GM23338 (cell line): ENCODE data around the gene CEBPZ. TPM values are rescaled to one million over a fixed set of nuclear protein-coding genes. Genes with fewer than 3 reads are reported as not detected.

Source experiments
- ATAC-seq: fragments of 200-7000 bp; cut with Tn5 transposase; 3 replicates; pipeline ENCODE4 v1.9.1; 2020
- DNase-seq: peaks from one replicate; pipeline ENCODE4 v3.0.0-alpha.2; 2015; ENCODE audit warnings: low spot score
- H2AFZ ChIP-seq: fragments of 200-600 bp; sonication (generic); 2 replicates; pipeline ENCODE4 v1.8.0; 2016; ENCODE audit warnings: antibody characterized with exemption, mild to moderate bottlenecking, moderate library complexity
- H3F3A ChIP-seq: fragments of 200-600 bp; sonication (generic); replicated peaks from 2 replicates; pipeline ENCODE4 v1.8.0; 2017; ENCODE audit warnings: antibody characterized with exemption, mixed run types, low read depth
- H3K27ac ChIP-seq: fragments of 200-600 bp; sonication (generic); 2 replicates; pipeline ENCODE4 v1.6.1; 2016; ENCODE audit warnings: low read depth
- H3K27me3 ChIP-seq: fragments of 200-600 bp; sonication (generic); 2 replicates; pipeline ENCODE4 v1.8.0; 2016; ENCODE audit warnings: mild to moderate bottlenecking, mixed run types, moderate library complexity; ENCODE audit not compliant: insufficient read depth
- H3K36me3 ChIP-seq: fragments of 200-600 bp; sonication (generic); 2 replicates; pipeline ENCODE4 v1.8.0; 2016; ENCODE audit warnings: mild to moderate bottlenecking; ENCODE audit not compliant: insufficient read depth
- H3K4me1 ChIP-seq: fragments of 200-600 bp; sonication (generic); 2 replicates; pipeline ENCODE4 v1.8.0; 2016; ENCODE audit warnings: mild to moderate bottlenecking, moderate library complexity; ENCODE audit not compliant: insufficient read depth
- H3K4me2 ChIP-seq: fragments of 200-600 bp; sonication (generic); 2 replicates; pipeline ENCODE4 v1.7.1; 2017; ENCODE audit warnings: mixed run types
- H3K4me3 ChIP-seq: fragments of 200-600 bp; sonication (generic); 2 replicates; pipeline ENCODE4 v1.6.1; 2016; ENCODE audit warnings: mixed run types
- H3K79me2 ChIP-seq: fragments of 200-600 bp; sonication (generic); replicated peaks from 2 replicates; pipeline ENCODE4 v1.8.0; 2017; ENCODE audit warnings: mild to moderate bottlenecking; ENCODE audit not compliant: insufficient read depth
- H3K9me2 ChIP-seq: fragments of 200-600 bp; sonication (generic); 2 replicates; pipeline ENCODE4 v1.8.0; 2017; ENCODE audit not compliant: insufficient read depth
- H4K20me1 ChIP-seq: fragments of 200-600 bp; sonication (generic); replicated peaks from 2 replicates; pipeline ENCODE4 v1.8.0; 2017; ENCODE audit warnings: mild to moderate bottlenecking; ENCODE audit not compliant: insufficient read depth
- H3K27ac Mint-ChIP-seq: 2 replicates; pipeline ENCODE4 v1.8.0; 2020; ENCODE audit warnings: inconsistent platforms, mild to moderate bottlenecking, moderate library complexity, mixed read lengths
- H3K27me3 Mint-ChIP-seq: 3 replicates; pipeline ENCODE4 v1.8.0; 2022; ENCODE audit warnings: low read depth, mild to moderate bottlenecking, moderate library complexity, mixed read lengths, inconsistent platforms; ENCODE audit not compliant: insufficient read depth, poor library complexity
- H3K36me3 Mint-ChIP-seq: 3 replicates; pipeline ENCODE4 v1.8.0; 2021; ENCODE audit warnings: low read depth, mild to moderate bottlenecking, inconsistent platforms, moderate library complexity, mixed read lengths
- H3K4me1 Mint-ChIP-seq: 3 replicates; pipeline ENCODE4 v1.8.0; 2020; ENCODE audit warnings: mild to moderate bottlenecking, inconsistent platforms, mixed read lengths
- H3K4me3 Mint-ChIP-seq: 3 replicates; pipeline ENCODE4 v1.8.0; 2021; ENCODE audit warnings: moderate library complexity, mild to moderate bottlenecking, inconsistent platforms, mixed read lengths
- H3K9me3 Mint-ChIP-seq: 3 replicates; pipeline ENCODE4 v1.8.0; 2020; ENCODE audit warnings: moderate library complexity, mild to moderate bottlenecking, inconsistent platforms, mixed read lengths
- CREB1 ChIP-seq: fragments of 250-450 bp; sonication (Bioruptor Pico); IDR thresholded peaks from 2 replicates; pipeline ENCODE4 v1.5.0; 2020; ENCODE audit warnings: low read depth, mild to moderate bottlenecking, moderate library complexity
- CTCF ChIP-seq, 2 experiments: fragments of 200-600 bp in 1 of 2; sonication (generic) in 1 of 2; conservative IDR thresholded peaks; 2 replicates each; pipeline versions ENCODE4 v1.5.1 to v1.6.1; 2016 to 2017; ENCODE audit warnings: antibody characterized with exemption in 2 of 2, low read depth in 2 of 2, mild to moderate bottlenecking in 2 of 2, moderate library complexity in 1 of 2
- ETS1 ChIP-seq: IDR thresholded peaks from 2 replicates; pipeline ENCODE4 v1.6.1; 2016; ENCODE audit warnings: antibody characterized with exemption
- EZH2phosphoT487 ChIP-seq: fragments of 200-600 bp; sonication (generic); IDR thresholded peaks from one replicate; pipeline ENCODE4 v1.8.1; 2018; ENCODE audit warnings: antibody characterized with exemption; ENCODE audit not compliant: unreplicated experiment
- JUNB ChIP-seq: IDR thresholded peaks from one replicate; pipeline ENCODE4 v1.6.1; 2016; ENCODE audit warnings: antibody characterized with exemption; ENCODE audit not compliant: unreplicated experiment
- POLR2AphosphoS5 ChIP-seq: IDR thresholded peaks from 2 replicates; pipeline ENCODE4 v1.6.1; 2016; ENCODE audit warnings: antibody characterized with exemption, low read depth
- STAT1 ChIP-seq: IDR thresholded peaks from one replicate; pipeline ENCODE4 v1.6.1; 2016; ENCODE audit warnings: antibody characterized with exemption; ENCODE audit not compliant: unreplicated experiment
- ZNF114 ChIP-seq: fragments of 250-450 bp; sonication (Bioruptor Pico); IDR thresholded peaks from 2 replicates; pipeline ENCODE4 v1.5.0; 2020; ENCODE audit warnings: mild to moderate bottlenecking, moderate library complexity
- ZNF331 ChIP-seq: fragments of 250-450 bp; sonication (Bioruptor Pico); IDR thresholded peaks from 2 replicates; pipeline ENCODE4 v1.5.0; 2020; ENCODE audit warnings: low read depth, mild to moderate bottlenecking, moderate library complexity
- ZNF462 ChIP-seq: fragments of 250-450 bp; sonication (Bioruptor Pico); IDR thresholded peaks from 2 replicates; pipeline ENCODE4 v1.5.0; 2020; ENCODE audit warnings: mild to moderate bottlenecking, moderate library complexity
- polyA plus RNA-seq: library from polyadenylated mRNA; unstranded; fragments of >200 nt; fragmentation: Nextera tagmentation; extraction: Ambion mirVana; gene quantifications from 2 replicates; pipeline ENCODE4 v1.2.1, GENCODE V29; 2016
- total RNA-seq: library from RNA; depleted of rRNA; stranded (reverse); fragments of >200 nt; shearing (Covaris generic); gene quantifications from 2 replicates; pipeline ENCODE4 v1.2.3, GENCODE V29; 2014

CEBPZ gene
- total and polyA plus RNA-seq, 2 experiments from 2014 or later = 133 to 185 TPM

GRCh38 chr2:37276291-37276690 is 44.9 kb upstream of the CEBPZ start (continued):
- TF ChIP-seq ZNF462 (CRISPR knock-in tag) = no peak

GRCh38 chr2:37274359-37274965 is 43.1 kb upstream of the CEBPZ start:
- Histone ChIP-seq H4K20me1 (no peaks in the 10 kb centered on the region), H3F3A (no peaks in the 10 kb centered on the region), H3K4me1 (no peaks in the 10 kb centered on the region), H3K27ac (no peak overlapping the region), H3K4me3 (no peak overlapping the region), H3K79me2 (no peaks in the 10 kb centered on the region), H3K36me3 (peaks cover 12% of the 10 kb centered on the region), H3K27me3 (no peaks in the 10 kb centered on the region), H2AFZ (no peak overlapping the region), H3K9me2 (no peaks in the 10 kb centered on the region), H3K4me2 (no peak overlapping the region)
- Mint-ChIP-seq H3K27ac (no peak overlapping the region), H3K4me1 (peaks cover 13% of the 10 kb centered on the region; the same call in 2 of the 3 replicates), H3K36me3 (peaks cover 28% of the 10 kb centered on the region), H3K9me3 (no peaks in the 10 kb centered on the region), H3K27me3 (no peaks in the 10 kb centered on the region), H3K4me3 (no peak overlapping the region)
- no peak for ATAC-seq
- no peak for DNase-seq
- TF ChIP-seq EZH2phosphoT487 = no peak
- no peak for TF ChIP-seq CTCF (conservative IDR thresholded peaks at IDR 0.05; ENCODE audit: low read depth in 2 of 2)
- no peak for TF ChIP-seq ETS1
- TF ChIP-seq POLR2AphosphoS5 = no peak
- no peak for TF ChIP-seq ZNF114 (CRISPR knock-in tag)
- TF ChIP-seq CREB1 (CRISPR knock-in tag) = no peak
- TF ChIP-seq STAT1 = no peak
- no peak for TF ChIP-seq JUNB
- no peak for TF ChIP-seq ZNF331 (CRISPR knock-in tag)
